ENCODE results near the gene GATA5. TPM values are rescaled to one million over a fixed set of nuclear protein-coding genes. Genes with fewer than 3 reads are reported as not detected.

GATA5 gene
- total RNA-seq, 1 donor from 2014 or later, result not detected

DNA sequence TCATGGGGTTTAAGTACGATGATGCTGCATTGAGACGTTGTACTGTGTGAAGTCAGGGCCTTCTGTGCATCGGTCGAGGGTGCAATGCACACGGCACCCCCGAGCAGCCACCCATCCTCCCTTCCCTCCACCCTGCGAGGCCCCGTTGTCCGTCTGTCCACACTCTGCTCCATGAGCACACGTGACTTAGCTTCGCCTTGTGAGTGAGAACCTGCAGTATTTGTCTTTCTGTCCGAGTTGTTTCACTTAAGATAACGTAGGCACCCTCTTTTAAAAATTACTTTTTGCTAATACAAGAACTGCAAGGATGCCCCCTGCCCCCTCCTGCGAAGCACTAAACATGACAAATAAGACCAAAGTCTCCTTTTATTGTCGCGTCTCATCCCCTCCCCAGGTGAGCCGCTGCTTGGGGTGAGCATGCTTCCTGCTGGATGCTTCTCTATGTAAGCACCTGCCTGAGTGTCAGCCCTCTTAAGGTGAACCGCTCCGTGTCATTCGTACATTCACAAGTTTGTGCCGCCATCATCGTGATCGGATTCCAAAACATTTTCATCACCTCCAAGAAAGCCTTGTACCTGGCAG, 44.8 kb downstream of the GATA5 start:
- no peaks in the 10 kb centered on the region for H3K79me2 ChIP-seq (ENCODE audit: insufficient read depth, low read length)
- no peak for FAIRE-seq
- H3K9me3 ChIP-seq (ENCODE audit: insufficient read depth, low read depth, low read length), result no peaks in the 10 kb centered on the region
- Mint-ChIP-seq H3K4me3 (ENCODE audit: unreplicated experiment) (no peak overlapping the region), H3K9me3 (ENCODE audit: unreplicated experiment) (peaks cover 6% of the 10 kb centered on the region), H3K27ac (ENCODE audit: unreplicated experiment) (no peak overlapping the region), H3K4me1 (ENCODE audit: low read depth, unreplicated experiment) (peaks cover 2% of the 10 kb centered on the region), H3K27me3 (ENCODE audit: low read depth, unreplicated experiment) (peaks cover 57% of the 10 kb centered on the region), H3K36me3 (ENCODE audit: low read depth, unreplicated experiment) (no peaks in the 10 kb centered on the region)
- H3K4me2 ChIP-seq (ENCODE audit: low read length), result no peak overlapping the region
- H3K9ac ChIP-seq (ENCODE audit: low read length), result no peak overlapping the region
- no peak overlapping the region for H3K27ac ChIP-seq (ENCODE audit: low read depth, low read length)
- H2AFZ ChIP-seq (ENCODE audit: low read depth, low read length), result no peak overlapping the region
- no peak overlapping the region for H3K4me3 ChIP-seq (ENCODE audit: insufficient read depth, low read depth, low read length)
- H3K27me3 ChIP-seq (ENCODE audit: insufficient read depth, low read length), result peaks cover 12% of the 10 kb centered on the region
- TF ChIP-seq EZH2 (IDR thresholded peaks at IDR 0.05; ENCODE audit: insufficient read depth, low read length), result no peak
- H3K4me1 ChIP-seq (ENCODE audit: insufficient read depth, low read length), result no peaks in the 10 kb centered on the region
- DNase-seq (ENCODE audit: low read depth), result no peak
- no peaks in the 10 kb centered on the region for H4K20me1 ChIP-seq (ENCODE audit: insufficient read depth, low read length)
- H3K36me3 ChIP-seq (ENCODE audit: insufficient read depth, low read length), result no peaks in the 10 kb centered on the region

GRCh38 chr20:62430311-62430853, 45.4 kb downstream of the GATA5 start:
- Histone ChIP-seq H4K20me1 (ENCODE audit: insufficient read depth, low read length) (no peaks in the 10 kb centered on the region), H2AFZ (ENCODE audit: low read depth, low read length) (no peak overlapping the region), H3K36me3 (ENCODE audit: insufficient read depth, low read length) (no peaks in the 10 kb centered on the region), H3K79me2 (ENCODE audit: insufficient read depth, low read length) (no peaks in the 10 kb centered on the region), H3K4me2 (ENCODE audit: low read length) (no peak overlapping the region), H3K4me1 (ENCODE audit: insufficient read depth, low read length) (no peaks in the 10 kb centered on the region), H3K27ac (ENCODE audit: low read depth, low read length) (no peak overlapping the region), H3K9ac (ENCODE audit: low read length) (no peak overlapping the region), H3K4me3 (ENCODE audit: insufficient read depth, low read depth, low read length) (no peak overlapping the region), H3K9me3 (ENCODE audit: insufficient read depth, low read depth, low read length) (no peaks in the 10 kb centered on the region), H3K27me3 (ENCODE audit: insufficient read depth, low read length) (peaks cover 12% of the 10 kb centered on the region)
- peaks cover 52% of the 10 kb centered on the region for H3K27me3 Mint-ChIP-seq (ENCODE audit: low read depth, unreplicated experiment)
- peaks cover 2% of the 10 kb centered on the region for H3K4me1 Mint-ChIP-seq (ENCODE audit: low read depth, unreplicated experiment)
- FAIRE-seq, result no peak
- no peak for TF ChIP-seq CTCF (IDR thresholded peaks at IDR 0.05; ENCODE audit: insufficient read depth, low read depth, low read length)
- TF ChIP-seq EZH2 (IDR thresholded peaks at IDR 0.05; ENCODE audit: insufficient read depth, low read length), result no peak
- H3K4me3 Mint-ChIP-seq (ENCODE audit: unreplicated experiment), result no peak overlapping the region
- no peak overlapping the region for H3K27ac Mint-ChIP-seq (ENCODE audit: unreplicated experiment)
- H3K36me3 Mint-ChIP-seq (ENCODE audit: low read depth, unreplicated experiment), result no peaks in the 10 kb centered on the region
- no peak for DNase-seq (ENCODE audit: low read depth)
- peaks cover 3% of the 10 kb centered on the region for H3K9me3 Mint-ChIP-seq (ENCODE audit: unreplicated experiment)

DNA sequence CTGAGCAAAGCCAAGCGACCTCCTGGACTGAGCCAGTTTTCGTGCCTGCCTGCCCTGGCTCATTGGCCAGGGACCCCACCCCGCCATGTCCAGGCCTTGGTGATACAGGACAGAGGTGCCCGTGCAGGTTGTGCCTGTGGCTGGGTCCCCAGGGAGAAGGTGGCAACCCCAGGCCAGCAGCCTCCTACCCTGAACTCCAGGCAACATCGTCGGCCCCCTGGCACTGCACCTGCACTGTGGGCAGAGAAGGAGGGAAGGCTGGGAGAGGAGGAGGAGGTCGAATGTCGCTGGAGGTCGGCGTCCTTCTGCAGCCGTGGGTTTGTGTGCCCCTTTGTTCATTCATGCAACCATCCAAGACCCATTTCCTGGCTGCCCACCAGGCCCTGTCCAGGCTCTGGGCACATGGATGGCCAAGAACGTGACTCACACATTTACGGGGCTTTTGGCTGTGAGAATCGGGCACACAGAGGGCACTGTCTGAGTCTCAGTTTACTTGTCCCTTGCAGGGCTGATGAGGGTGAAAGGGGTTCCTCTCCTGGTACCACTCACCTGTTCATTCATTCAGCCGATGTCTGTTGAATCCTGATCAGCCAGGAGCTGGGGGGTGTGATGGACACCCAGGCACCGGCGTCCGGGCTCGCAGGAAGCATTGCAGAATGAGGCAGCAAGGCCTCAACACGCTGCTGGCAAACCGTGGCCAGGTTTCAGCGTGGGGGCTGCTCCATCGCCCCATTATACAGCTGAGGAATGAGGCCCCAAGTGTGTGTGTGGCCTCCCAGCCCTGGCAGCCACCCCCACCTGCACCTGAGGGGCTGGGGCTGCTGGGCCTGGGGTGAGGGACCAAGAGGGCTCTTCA, 46.1 kb downstream of the GATA5 start:
- H3K4me2 ChIP-seq (ENCODE audit: low read length), result no peak overlapping the region
- no peak overlapping the region for H3K4me3 Mint-ChIP-seq (ENCODE audit: unreplicated experiment)
- H2AFZ ChIP-seq (ENCODE audit: low read depth, low read length), result no peak overlapping the region
- H3K36me3 Mint-ChIP-seq (ENCODE audit: low read depth, unreplicated experiment), result no peaks in the 10 kb centered on the region
- FAIRE-seq, result no peak
- H3K4me3 ChIP-seq (ENCODE audit: insufficient read depth, low read depth, low read length), result no peak overlapping the region
- H3K27ac Mint-ChIP-seq (ENCODE audit: unreplicated experiment), result no peak overlapping the region
- peaks cover 49% of the 10 kb centered on the region for H3K27me3 Mint-ChIP-seq (ENCODE audit: low read depth, unreplicated experiment)
- no peak for DNase-seq (ENCODE audit: low read depth)
- no peaks in the 10 kb centered on the region for H4K20me1 ChIP-seq (ENCODE audit: insufficient read depth, low read length)
- peaks cover 3% of the 10 kb centered on the region for H3K9me3 Mint-ChIP-seq (ENCODE audit: unreplicated experiment)
- no peaks in the 10 kb centered on the region for H3K9me3 ChIP-seq (ENCODE audit: insufficient read depth, low read depth, low read length)
- H3K9ac ChIP-seq (ENCODE audit: low read length), result no peak overlapping the region
- TF ChIP-seq EZH2 (IDR thresholded peaks at IDR 0.05; ENCODE audit: insufficient read depth, low read length) (no peak), CTCF (IDR thresholded peaks at IDR 0.05; ENCODE audit: insufficient read depth, low read depth, low read length) (no peak)
- H3K4me1 Mint-ChIP-seq (ENCODE audit: low read depth, unreplicated experiment), result peaks cover 2% of the 10 kb centered on the region
- peaks cover 12% of the 10 kb centered on the region for H3K27me3 ChIP-seq (ENCODE audit: insufficient read depth, low read length)
- H3K36me3 ChIP-seq (ENCODE audit: insufficient read depth, low read length), result no peaks in the 10 kb centered on the region
- H3K4me1 ChIP-seq (ENCODE audit: insufficient read depth, low read length), result no peaks in the 10 kb centered on the region
- no peak overlapping the region for H3K27ac ChIP-seq (ENCODE audit: low read depth, low read length)
- H3K79me2 ChIP-seq (ENCODE audit: insufficient read depth, low read length), result no peaks in the 10 kb centered on the region
